Tongue (tissue), 2 donors: ENCODE data around the gene CCR2. TPM values are rescaled to one million over a fixed set of nuclear protein-coding genes. Genes with fewer than 3 reads are reported as not detected.
"Not testable (repeated sequence)": the region's sequence is repeated elsewhere in the genome, so short reads cannot be mapped to it uniquely, and the experiment has no call there.

ENCODE experiments used
- DNase-seq: peaks from one replicate; pipeline ENCODE4 v3.0.0-alpha.2; 2015
- total RNA-seq: library from RNA; depleted of rRNA; stranded (reverse); fragments of >200 nt; gene quantifications from one replicate; pipeline ENCODE4 v1.2.3, GENCODE V29; 2014

Gene CCR2
- 1.2 TPM for total RNA-seq

DNA sequence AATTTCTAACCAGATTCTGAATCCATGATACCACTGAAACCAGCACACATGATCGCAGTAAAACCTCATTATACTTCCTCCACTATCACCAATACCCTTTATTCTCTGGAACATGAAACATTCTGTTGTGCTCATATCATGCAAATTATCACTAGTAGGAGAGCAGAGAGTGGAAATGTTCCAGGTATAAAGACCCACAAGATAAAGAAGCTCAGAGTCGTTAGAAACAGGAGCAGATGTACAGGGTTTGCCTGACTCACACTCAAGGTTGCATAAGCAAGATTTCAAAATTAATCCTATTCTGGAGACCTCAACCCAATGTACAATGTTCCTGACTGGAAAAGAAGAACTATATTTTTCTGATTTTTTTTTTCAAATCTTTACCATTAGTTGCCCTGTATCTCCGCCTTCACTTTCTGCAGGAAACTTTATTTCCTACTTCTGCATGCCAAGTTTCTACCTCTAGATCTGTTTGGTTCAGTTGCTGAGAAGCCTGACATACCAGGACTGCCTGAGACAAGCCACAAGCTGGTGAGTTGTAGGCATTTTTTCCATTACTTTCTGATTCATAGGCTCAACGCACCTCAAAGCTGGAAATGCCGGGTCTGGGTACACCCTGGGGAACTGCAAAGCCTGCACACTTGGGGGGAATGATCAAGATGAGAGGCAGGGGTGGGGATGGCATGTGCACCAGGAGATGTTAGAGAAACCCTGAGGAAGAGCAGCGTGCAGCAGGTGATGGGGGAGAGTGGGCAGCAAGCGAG is at the start of gene CCR2:
Gene CCR2, plus strand, starts transcription at position 465 of the 764 bp plus-strand sequence. CDS start 3,417 bp downstream, outside the sequence.
- no peak for DNase-seq

DNA sequence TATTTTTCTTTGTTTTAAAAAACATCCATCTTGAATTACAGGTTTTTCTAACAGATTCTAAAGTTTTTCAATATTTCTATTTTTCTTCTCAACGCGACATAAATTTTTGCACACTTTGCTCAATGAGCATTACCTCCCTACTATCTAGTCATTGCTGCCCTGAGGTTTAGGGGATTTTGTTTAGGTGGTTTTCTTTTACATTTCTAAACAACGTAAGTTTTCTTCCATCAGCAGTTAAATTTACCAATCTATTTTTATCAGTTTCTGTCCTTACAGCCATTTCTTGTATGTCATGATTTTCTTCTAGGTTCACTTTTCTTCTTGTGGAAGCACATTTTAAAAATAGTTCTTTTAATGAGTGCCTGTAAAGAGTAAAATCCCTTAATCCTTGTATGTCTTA is 49.2 kb upstream of the CCR2 start:
- DNase-seq: no peak

DNA sequence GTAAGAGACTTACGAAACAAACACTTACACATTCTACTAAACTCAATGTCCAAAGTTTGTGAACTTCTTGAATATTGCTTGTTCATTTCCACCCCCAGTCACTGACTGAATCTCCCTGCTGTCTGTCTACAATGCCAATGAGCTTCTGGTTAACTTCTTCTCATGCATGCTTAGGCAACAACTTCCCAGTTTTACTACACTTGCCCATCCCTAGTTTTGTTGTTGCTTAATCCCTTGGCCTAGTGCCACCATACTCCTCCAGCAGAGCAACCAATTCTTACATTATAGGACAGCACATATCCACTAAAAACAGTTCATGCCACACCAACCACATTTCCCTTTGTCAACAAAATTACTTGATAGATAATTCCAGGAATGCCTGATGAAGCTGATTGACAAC is 40.9 kb upstream of the CCR2 start:
- DNase-seq: peak; percentile 5

DNA sequence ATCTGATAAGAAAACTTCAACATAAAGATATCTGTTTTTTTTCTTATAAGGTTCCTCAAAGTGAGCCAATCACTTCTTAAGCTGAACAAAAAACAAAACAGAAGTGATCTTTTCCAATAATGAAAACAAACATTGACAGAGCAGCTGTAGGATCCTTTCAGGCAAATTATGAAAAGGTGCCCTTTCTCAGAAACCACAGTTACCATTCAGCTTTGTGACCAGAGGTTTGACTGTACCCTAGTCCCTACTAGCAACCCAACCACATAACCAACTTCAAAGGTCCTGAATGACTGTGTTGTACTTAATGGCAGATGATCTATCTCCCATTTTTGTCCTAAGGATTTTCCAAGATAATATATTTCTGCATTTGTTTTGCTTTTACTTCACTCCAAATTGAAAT is 39.4 kb upstream of the CCR2 start:
- no peak for DNase-seq

DNA sequence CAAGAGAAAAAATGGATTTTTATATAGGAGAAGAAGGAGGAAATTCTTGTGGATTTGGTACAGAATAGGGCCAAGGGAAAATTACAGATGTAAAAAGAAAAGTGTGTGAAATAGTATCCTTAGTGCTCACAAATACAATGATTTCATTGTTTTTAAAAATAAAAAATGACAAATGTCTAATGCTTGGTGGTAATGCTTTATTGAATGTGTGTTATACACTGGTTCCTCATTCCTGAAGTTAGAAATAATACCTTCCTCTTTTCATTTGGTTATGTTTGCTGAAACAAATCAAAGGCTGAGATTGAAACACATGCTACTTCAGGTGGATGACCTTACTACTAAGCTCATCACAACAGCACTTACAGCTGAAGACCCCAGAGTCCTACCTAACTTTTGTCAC is 37.7 kb upstream of the CCR2 start:
- no peak for DNase-seq

DNA sequence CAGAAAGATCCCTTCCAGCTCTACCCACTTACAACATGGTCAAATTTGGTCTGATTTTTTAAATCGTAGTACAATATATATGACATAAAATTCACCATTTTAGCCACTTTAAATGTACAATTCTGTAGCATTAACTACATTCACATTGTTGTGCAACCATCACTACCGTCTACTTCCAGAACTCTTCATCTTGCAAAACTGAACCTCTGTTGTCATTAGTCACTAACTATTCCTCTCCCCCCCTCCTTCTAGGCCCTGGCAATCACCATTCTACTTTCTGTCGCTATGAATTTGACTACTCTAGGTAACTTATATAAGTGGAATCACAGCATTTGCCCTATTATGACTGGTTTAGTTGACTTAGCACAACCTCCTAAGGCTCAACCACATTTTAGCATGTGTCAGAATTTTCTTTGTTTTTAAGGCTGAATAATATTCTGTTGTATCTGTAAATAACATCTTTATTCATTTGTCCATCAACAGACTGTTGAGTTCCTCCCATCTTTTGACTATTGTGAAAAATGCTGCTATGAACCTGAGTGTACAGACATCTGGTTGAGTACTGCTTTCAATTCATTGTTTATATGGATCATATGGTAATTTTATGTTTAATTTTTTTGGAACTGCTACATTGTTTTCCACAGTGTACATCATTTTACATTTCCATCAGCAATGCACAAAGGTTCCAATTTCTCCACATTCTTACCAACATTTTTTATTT is 35.5 kb upstream of the CCR2 start:
- DNase-seq: no peak

DNA sequence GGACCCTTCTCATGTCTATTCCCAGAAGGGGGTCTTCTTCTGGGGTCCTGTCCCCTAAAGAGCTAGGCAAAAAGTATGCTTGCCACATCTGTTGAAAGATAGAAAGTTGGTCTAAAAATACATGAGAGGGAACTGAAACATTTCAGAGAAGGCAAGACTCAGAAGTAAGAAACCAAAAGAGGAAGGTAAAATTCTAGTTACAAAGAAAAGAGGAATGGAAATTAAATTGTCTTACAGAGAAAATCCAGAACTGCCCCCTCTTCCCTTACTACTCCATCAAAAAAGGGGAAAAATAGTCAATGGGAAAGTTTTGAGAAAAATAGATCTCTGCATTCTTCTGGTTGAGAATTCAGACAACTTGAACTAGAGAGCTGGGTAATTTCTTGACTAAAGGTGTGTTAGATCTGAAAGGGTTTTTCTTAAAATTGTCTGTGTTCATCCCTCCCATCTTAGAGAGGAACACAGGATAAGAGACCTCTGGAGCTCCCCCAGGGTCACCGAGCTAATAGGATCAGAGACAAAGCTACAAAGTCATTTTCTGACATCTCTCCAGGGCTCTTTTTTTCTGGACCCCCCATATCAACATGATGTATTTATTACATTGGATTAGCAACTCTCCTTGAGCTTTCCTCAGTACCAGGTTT is 32.3 kb upstream of the CCR2 start:
- no peak for DNase-seq

DNA sequence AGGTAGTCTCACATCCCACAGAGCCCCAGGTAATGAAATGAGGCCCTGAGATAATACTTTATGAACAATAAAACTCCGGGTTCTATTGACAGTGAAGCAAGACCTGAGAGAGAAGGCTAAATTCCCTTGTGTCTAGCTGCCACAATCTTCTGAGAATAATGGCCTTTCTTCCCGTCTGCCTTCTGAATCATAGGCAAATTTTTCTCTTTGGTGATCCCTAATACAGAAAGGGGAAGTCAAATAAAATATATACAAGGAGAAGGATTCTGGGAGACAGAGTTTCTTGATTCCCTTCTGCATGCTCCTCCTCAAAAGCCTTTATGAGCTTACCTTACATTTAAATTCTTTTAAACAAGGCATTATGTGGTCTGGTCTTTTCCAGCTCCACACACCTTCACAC is 29.9 kb upstream of the CCR2 start:
- no peak for DNase-seq

DNA sequence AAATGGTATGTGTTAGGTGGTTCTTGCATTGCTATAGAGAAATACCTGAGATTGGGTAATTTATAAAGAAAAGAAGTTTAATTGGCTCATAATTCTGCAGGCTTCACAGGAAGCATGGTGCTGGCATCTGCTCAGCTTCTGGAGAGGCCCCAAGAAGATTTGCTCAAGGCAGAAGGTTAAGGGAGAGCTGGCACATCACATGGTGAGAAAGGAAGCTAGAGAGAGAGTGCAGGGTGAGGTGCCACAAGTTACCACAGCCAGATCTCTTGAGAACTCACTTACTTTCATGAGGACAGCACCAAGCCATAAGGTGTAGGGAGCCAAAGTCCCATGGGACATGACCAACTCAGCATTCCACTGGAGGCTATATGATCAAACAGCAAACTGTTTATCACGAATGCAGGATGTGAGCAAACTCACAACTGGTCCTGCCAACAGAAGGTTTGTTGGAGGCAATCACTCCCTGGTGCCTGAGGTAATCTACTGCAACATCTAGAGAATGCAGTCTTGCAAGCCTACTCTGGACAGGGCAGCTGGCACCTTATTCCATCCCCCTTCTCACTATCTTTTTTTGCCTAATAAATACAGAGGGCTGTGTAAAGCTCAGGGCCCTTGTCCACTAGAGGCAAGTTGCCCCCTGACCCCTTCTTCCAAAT is 28.1 kb upstream of the CCR2 start:
- DNase-seq: no peak

DNA sequence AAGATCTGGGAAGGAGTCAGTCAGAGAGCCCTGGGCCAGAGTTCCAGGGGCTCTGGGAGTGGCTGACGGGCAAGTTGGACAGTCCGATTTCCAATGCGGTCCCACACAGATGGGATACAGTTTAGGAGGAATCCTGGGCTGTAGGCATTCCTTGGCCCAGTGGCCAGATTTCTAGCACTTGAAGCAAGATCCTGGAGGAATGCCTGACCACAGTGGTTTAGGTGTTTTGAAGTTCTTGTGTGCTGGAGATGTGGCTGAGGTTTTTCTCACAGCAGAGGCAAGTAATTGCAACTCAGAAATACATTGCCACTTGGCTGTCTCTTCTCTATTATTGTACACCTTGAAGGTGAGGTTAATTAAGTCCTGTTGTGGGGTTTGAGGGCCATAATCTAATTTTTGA is 23.2 kb upstream of the CCR2 start:
- not testable (repeated sequence) for DNase-seq

DNA sequence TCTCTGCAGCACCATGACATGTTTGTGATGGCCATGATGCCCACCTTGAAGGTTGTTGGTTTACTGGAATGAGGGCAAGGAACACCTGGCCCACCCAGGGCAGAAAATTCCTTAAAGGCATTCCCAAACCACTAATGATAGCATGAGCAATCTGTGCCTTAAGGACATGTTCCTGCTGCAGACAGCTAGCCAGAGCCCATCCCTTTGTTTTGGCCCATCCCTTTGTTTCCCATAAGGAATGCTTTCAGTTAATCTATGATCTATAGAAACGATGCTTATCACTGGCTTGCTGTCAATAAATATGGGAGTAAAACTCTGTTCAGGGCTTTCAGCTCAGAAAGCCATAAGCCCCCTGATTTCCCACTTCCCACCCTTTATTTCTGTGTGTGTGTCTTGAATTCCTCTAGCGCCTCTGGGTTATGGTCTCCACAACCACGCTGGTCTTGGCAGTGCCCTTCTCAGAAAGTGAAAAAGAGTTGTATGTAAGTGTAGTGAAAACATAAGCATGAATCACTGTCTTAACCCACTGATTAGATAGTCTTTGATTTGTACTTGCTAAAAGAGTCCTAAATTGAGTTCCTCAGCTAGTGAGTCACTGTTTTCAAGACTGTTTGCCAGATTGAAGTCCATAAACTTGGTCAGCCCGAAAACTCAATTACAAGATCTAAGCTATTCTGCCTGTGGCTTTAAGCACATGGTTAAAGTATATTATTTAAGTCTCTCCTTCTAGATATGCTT is 19.0 kb upstream of the CCR2 start:
- no peak for DNase-seq

DNA sequence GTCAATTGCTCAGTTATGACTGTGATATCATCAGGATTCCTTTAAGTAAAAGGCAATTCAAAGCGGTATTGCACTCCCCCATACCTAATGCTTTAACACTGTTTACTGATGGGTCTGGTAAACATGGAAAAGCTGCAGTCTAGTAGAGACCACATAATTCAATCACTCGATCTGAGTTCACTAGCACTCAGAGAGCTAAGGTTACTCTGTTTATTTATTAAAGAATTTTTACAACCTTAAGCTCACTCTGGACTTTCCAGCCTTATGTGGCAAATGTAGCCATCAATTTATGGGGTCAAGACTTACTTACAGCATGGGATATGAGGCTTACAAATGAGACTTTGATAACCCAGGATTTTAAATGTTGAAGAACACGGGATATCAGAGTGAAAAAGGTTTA is 18.4 kb upstream of the CCR2 start:
- DNase-seq: no peak

DNA sequence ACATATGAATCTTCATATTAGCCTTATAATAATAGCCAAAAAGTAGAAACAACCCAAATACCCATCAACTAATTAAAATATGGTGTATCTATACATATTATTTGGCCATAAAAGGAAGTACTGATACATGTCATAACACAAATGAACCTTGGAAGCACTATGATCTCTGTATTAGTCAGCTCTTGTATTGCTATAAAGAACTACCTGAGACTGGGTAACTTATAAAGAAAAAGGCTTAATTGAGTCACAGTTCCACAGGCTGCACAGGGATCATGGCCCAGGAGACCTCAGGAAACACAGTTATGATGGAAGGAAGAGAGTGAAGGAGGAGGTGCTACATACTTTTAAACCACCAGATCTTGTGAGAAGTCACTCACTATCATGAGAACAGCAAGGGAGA is 16.0 kb upstream of the CCR2 start:
- DNase-seq: no peak

DNA sequence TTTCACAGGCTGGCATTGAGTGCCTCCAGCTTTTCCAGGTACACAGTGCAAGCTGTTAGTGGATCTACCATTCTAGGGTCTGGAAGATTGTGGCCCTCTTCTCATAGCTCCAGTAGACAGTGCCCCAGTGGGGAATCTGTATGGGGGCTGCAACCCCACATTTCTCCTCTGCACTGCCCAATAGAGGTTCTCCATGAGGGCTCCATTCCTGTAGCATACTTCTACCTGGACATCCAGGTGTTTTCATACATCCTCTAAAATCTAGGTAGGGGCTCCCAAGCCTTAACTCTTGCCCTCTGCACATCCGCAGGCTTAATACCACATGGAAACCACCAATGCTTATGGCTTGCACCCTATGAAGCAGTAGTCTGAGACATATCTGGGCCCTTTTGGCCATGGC is 15.1 kb upstream of the CCR2 start:
- no peak for DNase-seq

DNA sequence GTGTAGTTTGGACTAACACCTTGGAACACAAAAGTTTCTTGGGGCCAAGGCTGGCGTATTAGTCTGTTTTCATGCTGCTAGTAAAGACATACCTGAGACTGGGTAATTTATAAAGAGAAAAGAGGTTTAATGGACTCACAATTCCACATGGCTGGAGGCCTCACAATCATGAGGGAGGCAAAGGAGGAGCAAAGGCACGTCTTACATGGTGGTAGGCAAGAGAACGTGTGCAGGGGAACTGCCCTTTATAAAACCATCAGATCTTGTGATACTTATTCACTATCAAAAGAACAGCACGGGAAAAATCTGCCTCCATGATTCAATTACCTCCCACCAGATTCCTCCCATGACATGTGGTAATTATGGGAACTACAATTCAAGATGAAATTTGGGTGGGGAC is 9.4 kb upstream of the CCR2 start:
- DNase-seq: no peak

DNA sequence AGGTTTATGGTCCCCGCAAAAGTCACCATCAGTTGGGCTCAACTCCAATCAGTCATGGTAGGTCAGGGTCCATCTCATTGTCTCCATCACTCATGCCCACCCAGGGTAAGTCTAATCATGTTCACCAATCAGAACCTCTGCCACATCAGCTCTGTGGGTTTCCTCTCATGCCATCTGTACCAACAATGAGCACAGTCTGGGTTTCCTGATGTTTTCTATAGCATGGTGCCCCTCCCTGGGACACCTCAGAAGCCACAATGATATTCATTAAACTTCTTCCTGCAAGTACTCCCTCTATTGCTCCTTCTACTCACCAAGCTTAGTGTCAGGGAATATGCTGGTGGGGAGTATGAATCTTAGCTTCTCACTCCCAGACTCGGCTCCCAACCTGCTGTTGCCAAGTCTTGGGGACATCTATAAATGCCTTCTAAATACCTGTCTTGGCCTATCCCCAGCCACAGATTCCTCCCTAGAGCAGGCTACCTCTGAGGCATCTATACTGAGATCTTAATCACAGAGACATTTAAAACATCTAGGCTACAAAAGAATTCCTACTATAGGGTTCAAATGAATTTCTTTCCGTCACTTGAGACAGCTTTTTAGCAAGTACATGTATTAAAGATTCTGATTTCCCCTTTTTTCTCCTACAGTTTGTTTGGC is 5.0 kb upstream of the CCR2 start:
- DNase-seq: no peak

DNA sequence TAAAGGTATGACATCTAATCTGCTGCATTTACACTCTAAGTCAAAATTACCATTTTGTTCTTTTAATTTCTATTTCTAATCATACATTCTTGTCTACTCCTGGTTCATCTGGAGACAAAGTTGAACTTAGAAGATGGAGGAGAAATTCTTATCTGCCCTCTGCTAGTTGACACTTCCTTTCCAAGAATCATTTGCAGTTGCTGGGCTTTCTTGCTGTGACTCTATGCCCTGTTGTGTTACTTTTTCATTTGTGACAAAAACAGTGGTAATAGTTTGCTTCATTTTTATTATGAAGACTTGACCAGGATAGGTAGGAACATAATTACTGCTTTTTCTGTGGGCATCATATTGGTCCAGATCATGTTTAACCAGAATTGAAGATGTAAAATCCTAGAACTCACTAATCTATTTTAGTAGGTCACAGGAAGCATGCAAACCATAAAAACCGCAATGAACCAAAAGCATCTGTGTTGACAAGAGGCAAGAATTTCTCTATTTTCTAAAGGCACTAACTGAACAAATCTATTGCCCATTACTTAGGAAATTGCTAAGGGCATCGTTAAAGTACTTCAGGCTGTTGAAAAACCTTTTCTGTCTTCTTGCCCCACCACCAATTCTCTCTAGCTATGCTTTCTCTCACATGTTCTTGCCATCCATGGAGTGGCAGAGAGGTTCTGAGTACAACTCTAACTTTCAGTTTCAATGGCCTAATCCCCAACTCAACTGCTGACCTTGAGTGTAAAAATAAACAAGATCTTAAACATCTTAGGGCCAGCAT is 4.2 kb upstream of the CCR2 start:
- DNase-seq: no peak

DNA sequence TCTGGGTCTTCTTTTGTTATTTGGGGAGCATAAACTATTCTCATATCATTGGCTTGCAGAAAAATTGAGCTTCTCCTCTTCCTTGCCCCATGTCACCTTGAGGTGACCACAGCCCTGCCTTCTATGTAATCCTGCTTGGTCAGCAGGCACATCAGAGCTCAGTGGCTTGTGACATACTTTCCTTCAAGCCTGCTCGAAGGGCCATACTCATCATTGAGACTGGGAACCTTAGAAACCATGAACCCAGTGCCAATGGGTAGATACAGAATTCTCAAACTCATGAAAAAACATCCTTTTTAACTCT is 3.7 kb upstream of the CCR2 start:
- DNase-seq: no peak

DNA sequence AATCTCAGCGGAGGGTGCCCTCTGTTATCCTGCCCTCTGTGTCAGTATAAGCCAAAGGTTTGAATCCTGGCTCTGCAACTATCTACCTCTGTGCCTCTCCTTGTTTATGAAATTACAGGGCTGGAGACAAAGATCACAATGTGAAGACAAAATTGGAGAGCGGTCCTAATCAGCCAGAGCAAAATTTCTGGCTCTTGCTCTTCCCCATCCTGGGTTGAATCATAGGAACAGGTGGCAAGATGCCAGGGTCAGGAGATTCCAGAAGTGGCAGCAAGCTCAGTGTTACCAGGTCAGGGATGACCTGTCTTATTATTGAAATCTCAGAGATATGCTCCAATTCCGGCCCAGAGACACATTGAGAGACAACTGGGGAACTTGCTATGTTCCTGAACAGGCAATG is 2.3 kb upstream of the CCR2 start:
- DNase-seq: no peak

DNA sequence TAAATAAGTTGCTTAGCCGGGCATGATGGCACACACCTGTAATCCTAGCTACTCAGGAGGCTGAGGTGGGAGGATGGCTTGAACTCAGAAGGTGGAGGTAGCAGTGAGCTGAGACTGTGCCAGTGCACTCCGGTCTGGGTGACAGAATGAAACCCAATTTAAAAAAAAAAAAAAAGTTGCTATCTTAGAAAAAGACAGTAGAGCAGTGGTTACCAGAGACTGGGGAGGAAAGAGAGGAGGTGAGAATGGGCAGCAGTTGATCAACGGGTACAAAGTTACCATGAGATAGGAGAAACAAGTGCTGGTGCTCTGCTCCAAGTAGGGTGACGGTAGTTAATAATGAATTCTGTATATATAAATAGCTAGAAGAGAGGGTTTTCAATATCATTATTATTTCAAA is 821 bp upstream of the CCR2 start:
- no peak for DNase-seq

DNA sequence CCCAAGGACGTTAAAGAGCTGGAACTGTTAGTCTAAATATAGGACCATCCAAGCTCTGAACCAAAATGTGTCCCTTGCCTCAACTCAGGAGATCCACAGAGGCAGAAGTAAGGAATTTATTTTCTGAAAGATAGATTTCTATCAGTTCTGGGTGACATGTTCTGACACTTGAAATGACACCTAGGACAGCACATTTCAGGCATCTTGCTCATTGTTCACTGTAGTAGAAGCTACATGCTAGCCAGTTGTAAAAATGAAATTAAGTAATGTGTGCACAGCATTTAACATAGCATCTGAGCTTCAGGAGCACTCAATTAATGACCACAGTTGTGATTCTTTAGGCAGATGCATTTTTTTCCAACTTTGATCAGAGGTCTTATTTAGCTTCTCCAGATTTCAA is 567 bp downstream of the CCR2 start:
- no peak for DNase-seq
